ENCODE results near the gene INHBA.

INHBA gene

GRCh38 chr7:41716691-41717090, 13.8 kb upstream of the INHBA start:
- intact Hi-C loops (cut with DNase I), result no loop called here
- DNase-seq, result no peak

- intact Hi-C loops (cut with DNase I), result no loop called here
- DNase-seq, result no peak
Measured at GRCh38 chr7:41715000-41715399, 12.1 kb upstream of the INHBA start.

- peak in 2 of 42 donors; percentile 27 to 63 for DNase-seq
- intact Hi-C loops (cut with DNase I), result no loop called here
Measured at GRCh38 chr7:41711283-41712064, 8.6 kb upstream of the INHBA start.

- intact Hi-C loops (cut with DNase I), result no loop called here
- DNase-seq, result no peak
Measured at GRCh38 chr7:41710838-41711237, 7.9 kb upstream of the INHBA start.

GRCh38 chr7:41709621-41710020, 6.7 kb upstream of the INHBA start:
- intact Hi-C loops (cut with DNase I), result no loop called here
- peak in 1 of 42 donors; percentile 58 for DNase-seq

- DNase-seq, result no peak
- intact Hi-C loops (cut with DNase I), result no loop called here
Measured at GRCh38 chr7:41708581-41709358, 5.9 kb upstream of the INHBA start.

- intact Hi-C loops (cut with DNase I), result no loop called here
- peak in 8 of 42 donors; percentile 18 to 68 (median 42) for DNase-seq
Measured at GRCh38 chr7:41706228-41706930, 3.5 kb upstream of the INHBA start.

GRCh38 chr7:41705109-41705901, 2.4 kb upstream of the INHBA start:
- intact Hi-C loops (cut with DNase I), result no loop called here
- DNase-seq, result peak; percentile 66 to 95 (median 86)

GRCh38 chr7:41701068-41701941, 1.6 kb downstream of the INHBA start:
- intact Hi-C loops (cut with DNase I), result no loop called here

GRCh38 chr7:41700044-41700471, 2.8 kb downstream of the INHBA start:
- peak in 19 of 42 donors; percentile 13 to 59 (median 38) for DNase-seq
- intact Hi-C loops (cut with DNase I), result no loop called here

More at GRCh38 chr7:41701068-41701941, 1.6 kb downstream of the INHBA start:
- no peak for DNase-seq

GRCh38 chr7:41699516-41699915, 3.4 kb downstream of the INHBA start:
- intact Hi-C loops (cut with DNase I), result no loop called here
- DNase-seq, result peak in 8 of 42 donors; percentile 8 to 59 (median 36)

GRCh38 chr7:41698726-41699125, 4.2 kb downstream of the INHBA start:
- DNase-seq, result no peak
- intact Hi-C loops (cut with DNase I), result no loop called here

- intact Hi-C loops (cut with DNase I), result no loop called here
- DNase-seq, result no peak
Measured at GRCh38 chr7:41698114-41698513, 4.8 kb downstream of the INHBA start.

GRCh38 chr7:41696323-41696916, 6.5 kb downstream of the INHBA start:
- DNase-seq, result peak; percentile 60 to 91 (median 78)
- intact Hi-C loops (cut with DNase I), result no loop called here

GRCh38 chr7:41695661-41696322, 7.1 kb downstream of the INHBA start:
- DNase-seq, result peak in 1 of 42 donors; percentile 48
- intact Hi-C loops (cut with DNase I), result no loop called here

- peak in 12 of 42 donors; percentile 11 to 78 (median 47) for DNase-seq
- intact Hi-C loops (cut with DNase I), result no loop called here
Measured at GRCh38 chr7:41694495-41694894, 8.4 kb downstream of the INHBA start.

All from head of caudate nucleus (tissue), 42 donors.